Karpas-422 (cell line): ENCODE results near the gene MMP24OS. TPM values are rescaled to one million over a fixed set of nuclear protein-coding genes. Genes with fewer than 3 reads are reported as not detected.

Experiments
- DNase-seq: peaks from one replicate; pipeline ENCODE4 v3.0.0-alpha.2; 2015
- H2AFZ ChIP-seq: fragments of 200-600 bp; sonication (generic); 2 replicates; pipeline ENCODE4 v1.6.1; 2014; ENCODE audit warnings: antibody characterized with exemption, low read length, mixed read lengths
- H3K27ac ChIP-seq: fragments of 200-600 bp; sonication (generic); 2 replicates; pipeline ENCODE4 v1.5.1; 2014; ENCODE audit warnings: mild to moderate bottlenecking, low read length, moderate library complexity
- H3K27me3 ChIP-seq: fragments of 200-600 bp; sonication (generic); 2 replicates; pipeline ENCODE4 v1.6.1; 2014; ENCODE audit warnings: low read length, mixed read lengths
- H3K36me3 ChIP-seq: fragments of 200-600 bp; sonication (generic); 2 replicates; pipeline ENCODE4 v1.6.1; 2014; ENCODE audit warnings: low read length, mixed read lengths; ENCODE audit not compliant: insufficient read depth
- H3K4me1 ChIP-seq: fragments of 200-600 bp; sonication (generic); 2 replicates; pipeline ENCODE4 v1.6.1; 2014; ENCODE audit warnings: mild to moderate bottlenecking, low read length, mixed read lengths
- H3K4me2 ChIP-seq: fragments of 200-600 bp; sonication (generic); 2 replicates; pipeline ENCODE4 v1.6.1; 2014; ENCODE audit warnings: low read length, low read depth, mild to moderate bottlenecking; ENCODE audit not compliant: poor library complexity, severe bottlenecking
- H3K4me3 ChIP-seq: fragments of 200-600 bp; sonication (generic); 2 replicates; pipeline ENCODE4 v1.5.1; 2014; ENCODE audit warnings: mild to moderate bottlenecking, antibody characterized with exemption, low read length, mixed read lengths
- H3K79me2 ChIP-seq: fragments of 200-600 bp; sonication (generic); 2 replicates; pipeline ENCODE4 v1.6.1; 2014; ENCODE audit warnings: mild to moderate bottlenecking, low read length, mixed read lengths
- H3K9ac ChIP-seq: fragments of 200-600 bp; sonication (generic); 2 replicates; pipeline ENCODE4 v1.6.0; 2014; ENCODE audit warnings: low read length
- H3K9me2 ChIP-seq: fragments of 200-600 bp; sonication (generic), shearing (Covaris generic); replicated peaks from 2 replicates; pipeline ENCODE4 v1.6.0; 2014; ENCODE audit warnings: mild to moderate bottlenecking, low read length, moderate library complexity; ENCODE audit not compliant: insufficient read depth
- H3K9me3 ChIP-seq: fragments of 300-700, 200-600 bp; sonication (generic); 2 replicates; pipeline ENCODE4 v1.6.1; 2014; ENCODE audit warnings: low read length, mixed read lengths
- H4K20me1 ChIP-seq: fragments of 200-600 bp; sonication (generic); 2 replicates; pipeline ENCODE4 v1.6.1; 2014; ENCODE audit warnings: mild to moderate bottlenecking, antibody characterized with exemption, low read length, low read depth; ENCODE audit not compliant: insufficient read depth
- total RNA-seq: library from RNA; depleted of rRNA; stranded (reverse); fragments of >200 nt; shearing (Covaris generic); gene quantifications from 2 replicates; pipeline ENCODE4 v1.2.3, GENCODE V29; 2014; ENCODE audit warnings: low replicate concordance

The MMP24OS gene
- total RNA-seq, 1 experiment from 2014 or later, result 12.4 TPM

DNA sequence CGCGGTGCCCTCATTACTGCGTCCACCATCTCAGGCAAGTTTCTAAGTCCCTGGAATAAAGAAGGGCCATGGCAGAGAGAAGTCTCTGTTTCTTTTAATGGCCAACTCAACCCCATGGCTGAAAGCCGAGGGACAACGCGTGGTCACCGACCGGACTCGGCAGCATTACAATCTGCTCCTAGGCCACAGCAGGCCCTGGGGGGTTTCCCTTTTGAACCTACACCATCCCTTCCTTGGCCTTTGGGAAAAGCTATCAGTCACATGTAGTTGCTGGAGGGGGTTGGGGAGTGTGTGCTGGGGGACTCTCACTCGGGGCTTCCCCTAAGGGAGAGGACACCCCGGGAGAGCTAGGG is 25.4 kb upstream of the MMP24OS start:
- no peaks in the 10 kb centered on the region for H3K79me2 ChIP-seq
- no peak for DNase-seq

DNA sequence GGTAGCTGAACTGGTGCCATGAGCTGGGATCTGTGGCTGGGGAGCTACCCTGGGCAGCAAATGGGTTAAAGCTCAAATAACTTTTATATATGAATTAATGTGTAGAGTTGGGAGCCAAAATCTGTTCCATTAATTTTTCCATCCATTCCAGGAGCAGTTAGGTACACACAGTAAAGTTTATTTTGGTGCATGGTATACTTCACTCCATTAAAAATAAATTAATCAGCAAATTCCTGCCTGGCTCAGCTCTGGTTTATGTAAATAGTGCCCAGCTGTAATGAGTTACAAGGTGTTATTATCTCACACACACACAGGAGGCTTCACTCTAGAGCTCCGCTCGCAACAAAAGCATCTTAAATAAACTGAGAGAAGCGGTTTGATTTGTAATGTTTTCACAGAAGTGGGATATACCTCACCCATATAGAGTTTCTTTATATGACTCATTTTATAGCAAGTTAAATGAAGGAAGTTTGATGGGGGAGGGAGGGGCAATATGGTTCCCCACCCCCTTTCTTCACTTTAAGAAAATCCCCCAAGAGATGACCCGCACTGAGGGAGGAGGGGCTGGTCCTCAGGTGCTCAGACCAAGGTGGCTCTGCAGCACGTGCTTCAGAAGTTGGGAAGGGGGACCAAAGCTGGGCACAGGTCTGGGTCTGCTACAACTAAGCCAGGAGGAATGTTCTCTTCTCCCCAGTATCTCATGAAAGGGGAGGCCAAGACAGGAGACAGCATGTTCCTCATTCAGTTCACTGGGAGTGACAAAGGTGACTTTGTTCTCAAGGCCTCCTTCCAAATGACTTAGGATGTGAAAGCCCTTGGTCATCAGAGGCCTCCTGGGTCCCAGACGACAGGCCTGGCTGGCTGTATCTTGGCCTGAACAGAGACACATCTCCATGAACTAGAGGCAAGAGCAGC is 24.8 kb upstream of the MMP24OS start:
- Histone ChIP-seq H3K4me2 (no peak overlapping the region), H3K9ac (no peak overlapping the region), H3K9me3 (no peaks in the 10 kb centered on the region), H3K4me1 (no peaks in the 10 kb centered on the region), H4K20me1 (no peaks in the 10 kb centered on the region), H3K79me2 (no peaks in the 10 kb centered on the region), H3K36me3 (peaks cover 7% of the 10 kb centered on the region; the same call in 1 of the 2 replicates), H3K27ac (no peak overlapping the region), H3K27me3 (no peaks in the 10 kb centered on the region), H3K4me3 (no peak overlapping the region), H3K9me2 (no peaks in the 10 kb centered on the region), H2AFZ (no peak overlapping the region)
- no peak for DNase-seq

More for the DNA sequence above, 25.4 kb upstream of the MMP24OS start:
- H3K9me3 ChIP-seq, result no peaks in the 10 kb centered on the region
- H3K9ac ChIP-seq, result no peak overlapping the region
- no peak overlapping the region for H3K4me2 ChIP-seq
- H3K27ac ChIP-seq, result no peak overlapping the region
- no peak overlapping the region for H2AFZ ChIP-seq
- no peaks in the 10 kb centered on the region for H4K20me1 ChIP-seq
- no peak overlapping the region for H3K4me3 ChIP-seq
- no peaks in the 10 kb centered on the region for H3K4me1 ChIP-seq
- H3K36me3 ChIP-seq, result peaks cover 7% of the 10 kb centered on the region; the same call in 1 of the 2 replicates
- no peaks in the 10 kb centered on the region for H3K27me3 ChIP-seq
- no peaks in the 10 kb centered on the region for H3K9me2 ChIP-seq

DNA sequence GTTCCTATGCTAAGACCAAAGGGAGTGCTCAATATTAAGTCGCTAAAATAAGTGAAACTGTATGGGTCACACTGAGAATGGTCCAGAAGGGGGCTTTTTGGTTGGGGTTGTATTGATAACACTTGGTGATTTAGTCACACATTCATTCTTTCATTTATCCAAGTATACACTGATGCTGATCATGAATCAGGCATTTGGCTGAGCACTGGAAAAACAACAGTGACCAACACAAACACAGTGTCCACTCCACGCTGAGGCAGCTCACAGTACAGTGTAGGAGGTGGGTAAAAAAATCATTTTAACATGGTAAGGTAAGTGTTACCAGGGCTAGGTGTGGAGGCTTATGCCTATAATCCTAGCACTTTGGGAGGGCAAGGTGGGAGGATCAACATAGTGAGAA is 23.5 kb upstream of the MMP24OS start:
- H3K27me3 ChIP-seq, result no peaks in the 10 kb centered on the region
- H3K27ac ChIP-seq, result no peak overlapping the region
- no peaks in the 10 kb centered on the region for H3K79me2 ChIP-seq
- peaks cover 7% of the 10 kb centered on the region; the same call in 1 of the 2 replicates for H3K36me3 ChIP-seq
- no peak for DNase-seq
- no peak overlapping the region for H3K9ac ChIP-seq
- H2AFZ ChIP-seq, result no peak overlapping the region
- H3K4me2 ChIP-seq, result no peak overlapping the region
- H4K20me1 ChIP-seq, result no peaks in the 10 kb centered on the region
- no peaks in the 10 kb centered on the region for H3K4me1 ChIP-seq
- no peaks in the 10 kb centered on the region for H3K9me3 ChIP-seq
- no peak overlapping the region for H3K4me3 ChIP-seq
- H3K9me2 ChIP-seq, result no peaks in the 10 kb centered on the region

DNA sequence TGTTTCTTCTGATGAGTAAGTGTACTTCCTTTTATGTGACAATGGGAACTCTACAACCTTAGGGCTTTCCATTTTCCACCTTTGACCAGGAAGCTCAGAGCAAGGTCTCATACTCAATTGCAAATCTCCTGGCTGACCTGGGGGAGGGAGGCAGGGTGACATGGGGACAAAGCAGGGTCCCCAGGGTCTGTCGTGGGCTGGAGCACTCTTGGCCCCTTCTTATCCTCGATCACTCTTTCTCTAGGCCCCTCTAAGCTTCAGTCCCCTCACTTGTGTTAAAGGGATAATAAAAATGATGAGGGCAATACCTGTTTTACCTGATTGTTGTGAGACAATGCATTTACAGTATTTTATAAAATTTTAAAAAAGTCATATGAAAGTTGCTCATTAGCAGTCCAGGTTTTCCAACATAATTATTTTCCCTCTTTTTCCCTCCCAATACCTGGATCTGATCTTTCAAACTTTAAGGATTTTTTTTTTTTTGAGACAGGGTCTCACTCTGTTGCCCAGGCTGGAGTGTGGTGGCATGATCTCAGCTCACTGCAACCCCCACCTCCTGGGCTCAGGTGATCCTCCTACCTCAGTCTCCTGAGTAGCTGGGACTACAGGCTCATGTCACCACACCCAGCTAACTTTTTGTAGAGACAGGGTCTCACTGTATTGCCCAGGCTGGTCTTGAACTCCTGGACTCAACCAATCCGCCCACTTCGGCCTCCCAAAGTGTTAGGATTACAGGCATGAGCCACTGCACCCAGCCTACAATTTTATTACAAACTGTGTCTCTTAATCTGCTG is 22.7 kb upstream of the MMP24OS start:
- H3K9me2 ChIP-seq, result no peaks in the 10 kb centered on the region
- H4K20me1 ChIP-seq, result no peaks in the 10 kb centered on the region
- H3K4me2 ChIP-seq, result no peak overlapping the region
- H3K9me3 ChIP-seq, result no peaks in the 10 kb centered on the region
- H3K9ac ChIP-seq, result no peak overlapping the region
- H3K4me3 ChIP-seq, result no peak overlapping the region
- DNase-seq, result no peak
- peaks cover 7% of the 10 kb centered on the region; the same call in 1 of the 2 replicates for H3K36me3 ChIP-seq
- H3K79me2 ChIP-seq, result no peaks in the 10 kb centered on the region
- no peaks in the 10 kb centered on the region for H3K27me3 ChIP-seq
- H3K27ac ChIP-seq, result no peak overlapping the region
- no peaks in the 10 kb centered on the region for H3K4me1 ChIP-seq
- H2AFZ ChIP-seq, result no peak overlapping the region

DNA sequence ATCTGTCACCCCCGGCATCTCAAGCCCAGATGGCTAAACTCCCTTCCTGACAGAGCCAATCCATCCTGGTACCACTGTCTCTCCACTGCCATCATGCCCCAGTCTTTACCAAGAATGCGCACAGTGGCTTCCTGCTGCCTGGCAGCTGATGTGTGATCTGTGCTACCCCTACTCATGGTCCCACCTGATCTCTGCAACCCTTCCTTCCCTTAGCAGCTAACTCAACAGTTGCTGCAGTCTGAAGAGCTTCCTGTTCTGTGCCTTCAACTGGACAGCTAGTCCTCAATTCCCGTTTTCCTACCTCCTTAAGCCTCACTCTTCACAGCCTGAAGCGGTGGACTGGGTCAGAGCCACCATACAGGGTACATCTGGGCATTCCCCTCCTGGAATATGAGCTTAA is 21.9 kb upstream of the MMP24OS start:
- no peak overlapping the region for H2AFZ ChIP-seq

DNA sequence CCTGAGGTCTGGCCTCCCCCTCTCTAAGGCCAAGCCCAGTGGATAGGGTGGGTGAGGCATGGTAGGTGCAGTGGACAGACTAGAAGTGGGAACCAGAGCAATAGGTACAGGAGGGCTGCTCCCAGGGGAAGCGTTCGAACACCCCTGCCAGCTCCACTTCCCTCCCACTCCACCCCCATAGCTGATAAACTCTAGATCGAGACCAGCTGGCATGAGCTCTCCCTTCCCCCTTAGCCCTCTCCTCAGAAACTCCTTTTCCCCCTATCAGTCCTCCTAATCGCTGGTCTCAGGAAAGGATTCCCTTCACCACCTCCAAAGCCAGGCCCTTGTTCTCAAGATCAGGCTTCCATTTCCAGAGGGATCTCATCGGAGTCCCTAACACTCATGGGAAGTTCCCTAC is 20.3 kb upstream of the MMP24OS start:
- H3K27me3 ChIP-seq, result no peaks in the 10 kb centered on the region
- H4K20me1 ChIP-seq, result no peaks in the 10 kb centered on the region
- H3K27ac ChIP-seq, result no peak overlapping the region
- H2AFZ ChIP-seq, result no peak overlapping the region
- no peak overlapping the region for H3K9ac ChIP-seq
- H3K79me2 ChIP-seq, result no peaks in the 10 kb centered on the region
- no peak for DNase-seq
- peaks cover 5% of the 10 kb centered on the region; the same call in 1 of the 2 replicates for H3K36me3 ChIP-seq
- no peaks in the 10 kb centered on the region for H3K4me1 ChIP-seq
- no peak overlapping the region for H3K4me2 ChIP-seq
- H3K4me3 ChIP-seq, result no peak overlapping the region
- H3K9me3 ChIP-seq, result no peaks in the 10 kb centered on the region
- no peaks in the 10 kb centered on the region for H3K9me2 ChIP-seq

More for the DNA sequence above, 21.9 kb upstream of the MMP24OS start:
- H3K36me3 ChIP-seq, result peaks cover 7% of the 10 kb centered on the region; the same call in 1 of the 2 replicates
- no peaks in the 10 kb centered on the region for H3K9me2 ChIP-seq
- H3K4me1 ChIP-seq, result no peaks in the 10 kb centered on the region
- H3K27ac ChIP-seq, result no peak overlapping the region
- no peak overlapping the region for H3K4me3 ChIP-seq
- no peak for DNase-seq
- H3K9ac ChIP-seq, result no peak overlapping the region
- H3K27me3 ChIP-seq, result no peaks in the 10 kb centered on the region
- H4K20me1 ChIP-seq, result no peaks in the 10 kb centered on the region
- no peak overlapping the region for H3K4me2 ChIP-seq
- H3K79me2 ChIP-seq, result no peaks in the 10 kb centered on the region
- H3K9me3 ChIP-seq, result no peaks in the 10 kb centered on the region

DNA sequence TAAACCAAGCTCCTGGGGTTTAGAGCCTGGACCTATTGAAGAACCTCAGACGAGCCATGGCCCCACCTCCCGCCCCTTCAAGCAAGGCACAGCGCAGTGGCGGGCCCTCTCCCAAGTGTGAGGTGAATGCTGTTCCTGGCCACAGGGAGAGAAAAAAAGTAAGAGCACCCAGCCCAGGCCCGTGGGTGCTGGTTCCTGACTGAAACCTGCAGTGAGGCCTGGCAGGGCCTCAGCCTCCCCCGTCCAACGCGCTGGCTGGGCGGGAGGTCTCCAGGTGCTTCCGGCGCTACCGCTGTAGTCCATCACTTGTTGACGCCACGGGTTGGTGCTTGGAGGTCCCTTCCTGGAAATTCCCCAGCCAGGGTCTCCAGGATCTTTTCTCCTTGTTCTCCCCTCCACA is 19.8 kb upstream of the MMP24OS start:
- Histone ChIP-seq H3K27me3 (no peaks in the 10 kb centered on the region), H3K9me2 (no peaks in the 10 kb centered on the region), H3K4me2 (no peak overlapping the region)

DNA sequence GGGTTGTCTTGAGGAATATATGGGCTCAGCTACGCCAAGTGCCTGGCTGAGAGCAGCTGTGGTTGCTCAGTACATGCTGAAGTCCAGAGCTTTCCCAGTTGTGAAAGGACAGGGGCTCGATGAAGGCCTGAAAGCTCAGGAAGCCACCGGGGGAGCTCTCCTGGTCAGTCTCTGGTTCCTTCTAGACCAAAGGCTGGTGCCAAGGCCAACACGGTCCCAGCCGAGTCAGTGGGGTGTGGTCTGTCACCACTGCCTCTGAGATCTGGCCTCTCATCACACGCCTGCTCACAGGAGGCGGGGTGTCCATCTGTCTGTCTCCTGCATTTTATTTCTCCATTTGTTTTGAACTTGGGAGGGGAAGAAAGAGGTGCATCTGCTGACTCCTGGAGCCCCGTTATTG is 19.2 kb upstream of the MMP24OS start:
- DNase-seq, result no peak
- Histone ChIP-seq H3K4me2 (no peak overlapping the region), H3K27ac (no peak overlapping the region), H3K9me3 (no peaks in the 10 kb centered on the region), H2AFZ (no peak overlapping the region), H3K79me2 (no peaks in the 10 kb centered on the region), H3K9ac (no peak overlapping the region), H3K27me3 (no peaks in the 10 kb centered on the region), H3K9me2 (no peaks in the 10 kb centered on the region), H3K4me1 (no peaks in the 10 kb centered on the region), H3K36me3 (no peaks in the 10 kb centered on the region), H4K20me1 (no peaks in the 10 kb centered on the region), H3K4me3 (no peak overlapping the region)

More for the DNA sequence above, 19.8 kb upstream of the MMP24OS start:
- H2AFZ ChIP-seq, result no peak overlapping the region
- no peaks in the 10 kb centered on the region for H3K4me1 ChIP-seq
- no peaks in the 10 kb centered on the region for H3K79me2 ChIP-seq
- H3K36me3 ChIP-seq, result 0 out of 2 replicates have a peak, but pooled peaks cover under 1% of the 10 kb centered on the region
- H3K9ac ChIP-seq, result no peak overlapping the region
- no peak for DNase-seq
- H4K20me1 ChIP-seq, result no peaks in the 10 kb centered on the region
- no peak overlapping the region for H3K4me3 ChIP-seq
- no peak overlapping the region for H3K27ac ChIP-seq
- no peaks in the 10 kb centered on the region for H3K9me3 ChIP-seq
